Measurements from ENCODE around the gene IDE. TPM values are rescaled to one million over a fixed set of nuclear protein-coding genes. Genes with fewer than 3 reads are reported as not detected.

The IDE gene
- total RNA-seq, 2 donors from 2014 or later: 23.7 to 38.0 TPM

GRCh38 chr10:92562424-92562823, 11.5 kb downstream of the IDE start:
- H3K9me3 ChIP-seq: no peaks in the 10 kb centered on the region
- no peak overlapping the region for H3K4me3 ChIP-seq
- no peaks in the 10 kb centered on the region for H3K36me3 ChIP-seq
- intact Hi-C loops (cut with DNase I): no loop called here
- no peak overlapping the region for H3K27ac ChIP-seq
- no peak for TF ChIP-seq POLR2A (IDR thresholded peaks at IDR 0.05)
- no peak for TF ChIP-seq POLR2AphosphoS5 (IDR thresholded peaks at IDR 0.05)
- TF ChIP-seq CTCF (IDR thresholded peaks at IDR 0.05): no peak
- no peak for DNase-seq (ENCODE audit: low spot score)
- no peaks in the 10 kb centered on the region for H3K27me3 ChIP-seq (replicated peaks; ENCODE audit: insufficient read depth)
- no peaks in the 10 kb centered on the region for H3K4me1 ChIP-seq (replicated peaks)

GRCh38 chr10:92559046-92559445, 14.8 kb downstream of the IDE start:
- WGBS: 92% methylated on average over 4 of the region's 4 CpGs
- DNase-seq (ENCODE audit: low spot score): no peak
- intact Hi-C loops (cut with DNase I): no loop called here
- TF ChIP-seq POLR2A (IDR thresholded peaks at IDR 0.05): no peak
- TF ChIP-seq CTCF (IDR thresholded peaks at IDR 0.05): no peak
- no peak for TF ChIP-seq POLR2AphosphoS5 (IDR thresholded peaks at IDR 0.05)
- no peaks in the 10 kb centered on the region for H3K36me3 ChIP-seq
- H3K9me3 ChIP-seq: no peaks in the 10 kb centered on the region
- H3K27me3 ChIP-seq (replicated peaks; ENCODE audit: insufficient read depth): no peaks in the 10 kb centered on the region
- no peak overlapping the region for H3K4me3 ChIP-seq
- no peaks in the 10 kb centered on the region for H3K4me1 ChIP-seq (replicated peaks)
- H3K27ac ChIP-seq: no peak overlapping the region

GRCh38 chr10:92553959-92554358, 19.9 kb downstream of the IDE start:
- no peaks in the 10 kb centered on the region for H3K9me3 ChIP-seq
- H3K4me1 ChIP-seq (replicated peaks): no peaks in the 10 kb centered on the region
- H3K36me3 ChIP-seq: no peaks in the 10 kb centered on the region
- no peak for TF ChIP-seq POLR2A (IDR thresholded peaks at IDR 0.05)
- TF ChIP-seq POLR2AphosphoS5 (IDR thresholded peaks at IDR 0.05): no peak
- no peak for TF ChIP-seq CTCF (IDR thresholded peaks at IDR 0.05)
- no peak overlapping the region for H3K27ac ChIP-seq
- H3K27me3 ChIP-seq (replicated peaks; ENCODE audit: insufficient read depth): no peaks in the 10 kb centered on the region
- intact Hi-C loops (cut with DNase I): no loop called here
- no peak for DNase-seq (ENCODE audit: low spot score)
- no peak overlapping the region for H3K4me3 ChIP-seq
- WGBS: 97% methylated on average over 2 of the region's 2 CpGs

GRCh38 chr10:92552310-92552709, 21.6 kb downstream of the IDE start:
- Histone ChIP-seq H3K27me3 (replicated peaks; ENCODE audit: insufficient read depth) (no peaks in the 10 kb centered on the region), H3K27ac (no peak overlapping the region), H3K4me1 (replicated peaks) (no peaks in the 10 kb centered on the region), H3K9me3 (no peaks in the 10 kb centered on the region), H3K36me3 (no peaks in the 10 kb centered on the region), H3K4me3 (no peak overlapping the region)
- no peak for TF ChIP-seq POLR2A (IDR thresholded peaks at IDR 0.05)
- no peak for TF ChIP-seq CTCF (IDR thresholded peaks at IDR 0.05)
- no peak for TF ChIP-seq POLR2AphosphoS5 (IDR thresholded peaks at IDR 0.05)
- no peak for DNase-seq (ENCODE audit: low spot score)
- 95% methylated on average over 5 of the region's 5 CpGs for WGBS
- intact Hi-C loops (cut with DNase I): no loop called here

GRCh38 chr10:92550924-92551323, 23.0 kb downstream of the IDE start:
- WGBS: 56% methylated on average over 2 of the region's 2 CpGs
- TF ChIP-seq POLR2AphosphoS5 (IDR thresholded peaks at IDR 0.05) (peak; percentile 28), CTCF (IDR thresholded peaks at IDR 0.05) (peak in 1 of 4 experiments; percentile 29), POLR2A (IDR thresholded peaks at IDR 0.05) (no peak)
- intact Hi-C loops (cut with DNase I): no loop called here

More at GRCh38 chr10:92550924-92551323, 23.0 kb downstream of the IDE start:
- Histone ChIP-seq H3K4me1 (replicated peaks) (no peaks in the 10 kb centered on the region), H3K27me3 (replicated peaks; ENCODE audit: insufficient read depth) (no peaks in the 10 kb centered on the region), H3K36me3 (no peaks in the 10 kb centered on the region), H3K9me3 (no peaks in the 10 kb centered on the region), H3K27ac (no peak overlapping the region), H3K4me3 (no peak overlapping the region)
- DNase-seq (ENCODE audit: low spot score): no peak

All from prostate gland (tissue), 2 donors.